SK-N-SH treated with all-trans-retinoic acid at 6 μM for 48 hours (cell line): ENCODE results near the gene SEMA4F.

Source experiments
- ATAC-seq: fragments of 200-7000 bp; cut with Tn5 transposase; 3 replicates; pipeline ENCODE4 v1.9.1; 2020; ENCODE audit warnings: mild to moderate bottlenecking, moderate library complexity
- ARNTL ChIP-seq: fragments of 450-650 bp; formaldehyde crosslinking; IDR thresholded peaks from 2 replicates; pipeline ENCODE4 v1.5.0; 2020; ENCODE audit warnings: low read depth, mild to moderate bottlenecking, moderate library complexity, borderline replicate concordance
- BACH2 ChIP-seq: fragments of 250-450 bp; sonication (Bioruptor Pico); IDR thresholded peaks from 2 replicates; pipeline ENCODE4 v1.9.0; 2021; ENCODE audit warnings: mild to moderate bottlenecking, borderline replicate concordance
- CREB5 ChIP-seq: fragments of 250-450 bp; sonication (Bioruptor Pico); IDR thresholded peaks from 2 replicates; pipeline ENCODE4 v1.5.1; 2020; ENCODE audit warnings: low read depth, mild to moderate bottlenecking, moderate library complexity
- CSDC2 ChIP-seq: fragments of 250-450 bp; sonication (Bioruptor Pico); IDR thresholded peaks from 2 replicates; pipeline ENCODE4 v1.5.0; 2020; ENCODE audit warnings: mild to moderate bottlenecking, moderate library complexity
- CSRNP3 ChIP-seq: fragments of 250-450 bp; sonication (Bioruptor Pico); IDR thresholded peaks from 2 replicates; pipeline ENCODE4 v1.5.1; 2021; ENCODE audit warnings: mild to moderate bottlenecking, moderate library complexity
- ESRRG ChIP-seq: fragments of 250-450 bp; sonication (Bioruptor Pico); IDR thresholded peaks from 2 replicates; pipeline ENCODE4 v1.6.1; 2021; ENCODE audit warnings: mild to moderate bottlenecking
- GLIS3 ChIP-seq: fragments of 250-450 bp; sonication (Bioruptor Pico); IDR thresholded peaks from 2 replicates; pipeline ENCODE4 v1.5.0; 2020; ENCODE audit warnings: mild to moderate bottlenecking, moderate library complexity
- ISL1 ChIP-seq: fragments of 250-450 bp; sonication (Bioruptor Pico); IDR thresholded peaks from 2 replicates; pipeline ENCODE4 v2.1.2; 2022; ENCODE audit warnings: mild to moderate bottlenecking, moderate library complexity
- OSR1 ChIP-seq: fragments of 250-450 bp; sonication (Bioruptor Pico); IDR thresholded peaks from 2 replicates; pipeline ENCODE4 v1.8.0; 2022; ENCODE audit warnings: moderate library complexity, mild to moderate bottlenecking, inconsistent platforms
- PATZ1 ChIP-seq: fragments of 250-450 bp; sonication (Bioruptor Pico); IDR thresholded peaks from 2 replicates; pipeline ENCODE4 v1.8.0; 2020; ENCODE audit warnings: mild to moderate bottlenecking, moderate library complexity, borderline replicate concordance
- POU6F1 ChIP-seq: fragments of 250-450 bp; sonication (Bioruptor Pico); IDR thresholded peaks from 2 replicates; pipeline ENCODE4 v1.8.0; 2021; ENCODE audit warnings: low read depth, mild to moderate bottlenecking, moderate library complexity, borderline replicate concordance
- PPARA ChIP-seq: fragments of 250-450 bp; sonication (Bioruptor Pico); IDR thresholded peaks from 2 replicates; pipeline ENCODE4 v1.5.0; 2020; ENCODE audit warnings: mild to moderate bottlenecking, borderline replicate concordance
- RARB ChIP-seq: fragments of 250-450 bp; sonication (Bioruptor Pico); IDR thresholded peaks from 2 replicates; pipeline ENCODE4 v1.8.0; 2021; ENCODE audit warnings: mild to moderate bottlenecking, moderate library complexity
- TCF4 ChIP-seq: fragments of 250-450 bp; sonication (Bioruptor Pico); IDR thresholded peaks from 2 replicates; pipeline ENCODE4 v1.8.0; 2021; ENCODE audit warnings: mild to moderate bottlenecking, moderate library complexity, borderline replicate concordance
- TOX ChIP-seq: fragments of 250-450 bp; sonication (Bioruptor Pico); IDR thresholded peaks from 2 replicates; pipeline ENCODE4 v1.8.0; 2021; ENCODE audit warnings: mild to moderate bottlenecking, moderate library complexity, borderline replicate concordance
- TSHZ2 ChIP-seq: fragments of 250-450 bp; sonication (Bioruptor Pico); IDR thresholded peaks from 2 replicates; pipeline ENCODE4 v1.5.0; 2020; ENCODE audit warnings: mild to moderate bottlenecking, moderate library complexity
- ZC3H10 ChIP-seq: fragments of 250-450 bp; sonication (Bioruptor Pico); IDR thresholded peaks from 2 replicates; pipeline ENCODE4 v1.5.1; 2021; ENCODE audit warnings: mild to moderate bottlenecking, moderate library complexity
- ZFP3 ChIP-seq: fragments of 250-450 bp; sonication (Bioruptor Pico); IDR thresholded peaks from 2 replicates; pipeline ENCODE4 v1.5.0; 2020; ENCODE audit warnings: mild to moderate bottlenecking, moderate library complexity
- ZFP30 ChIP-seq: fragments of 450-650 bp; formaldehyde crosslinking; IDR thresholded peaks from 2 replicates; pipeline ENCODE4 v1.5.0; 2022; ENCODE audit warnings: mild to moderate bottlenecking, moderate library complexity
- ZNF565 ChIP-seq: fragments of 450-650 bp; formaldehyde crosslinking; conservative IDR thresholded peaks from 2 replicates; pipeline ENCODE4 v1.5.0; 2020; ENCODE audit warnings: low read depth, mild to moderate bottlenecking, moderate library complexity
- ZNF70 ChIP-seq: fragments of 450-650 bp; formaldehyde crosslinking; IDR thresholded peaks from 2 replicates; pipeline ENCODE4 v1.5.0; 2020; ENCODE audit warnings: mild to moderate bottlenecking, moderate library complexity
- ZNF8 ChIP-seq: fragments of 450-650 bp; formaldehyde crosslinking; IDR thresholded peaks from 2 replicates; pipeline ENCODE4 v1.5.0; 2020; ENCODE audit warnings: mild to moderate bottlenecking, moderate library complexity

SEMA4F gene

GRCh38 chr2:74693668-74694067, 39.6 kb downstream of the SEMA4F start:
- ATAC-seq: no peak
- TF ChIP-seq ZC3H10 (CRISPR knock-in tag) (no peak), TCF4 (CRISPR knock-in tag) (no peak), ISL1 (CRISPR knock-in tag) (no peak), RARB (CRISPR knock-in tag) (no peak), TOX (CRISPR knock-in tag) (no peak), ZFP3 (CRISPR knock-in tag) (no peak), TSHZ2 (CRISPR knock-in tag) (no peak), ESRRG (CRISPR knock-in tag) (no peak), GLIS3 (CRISPR knock-in tag) (no peak), CSRNP3 (no peak), POU6F1 (no peak), ZNF8 (CRISPR knock-in tag) (no peak), BACH2 (CRISPR knock-in tag) (no peak), PATZ1 (CRISPR knock-in tag) (no peak), PPARA (CRISPR knock-in tag) (no peak), CSDC2 (CRISPR knock-in tag) (no peak)

GRCh38 chr2:74694281-74694680, 40.2 kb downstream of the SEMA4F start:
- no peak for TF ChIP-seq TCF4 (CRISPR knock-in tag)
- TF ChIP-seq ISL1 (CRISPR knock-in tag): no peak
- no peak for TF ChIP-seq ARNTL (CRISPR knock-in tag)
- TF ChIP-seq TSHZ2 (CRISPR knock-in tag): no peak
- TF ChIP-seq CREB5: no peak
- TF ChIP-seq, all 23 proteins: peak for 0
- no peak for ATAC-seq

- ATAC-seq: no peak
- TF ChIP-seq OSR1 (CRISPR knock-in tag) (no peak), TCF4 (CRISPR knock-in tag) (no peak), ZFP30 (CRISPR knock-in tag) (no peak), CSDC2 (CRISPR knock-in tag) (no peak), PPARA (CRISPR knock-in tag) (no peak), BACH2 (CRISPR knock-in tag) (no peak), ZNF70 (no peak), ZNF565 (CRISPR knock-in tag) (no peak), ARNTL (CRISPR knock-in tag) (no peak), ZFP3 (CRISPR knock-in tag) (no peak), TSHZ2 (CRISPR knock-in tag) (no peak), ESRRG (CRISPR knock-in tag) (no peak), TOX (CRISPR knock-in tag) (no peak), ISL1 (CRISPR knock-in tag) (no peak), ZC3H10 (CRISPR knock-in tag) (no peak)
Observed at GRCh38 chr2:74695663-74696062, 41.6 kb downstream of the SEMA4F start.
